NCI-H2171 (cell line): ENCODE results near the gene APBA2.
A peak's percentile ranks its signal among the peaks of the same experiment; 100 is the strongest.

Experiments
- DNase-seq: peaks from one replicate; lab custom pipeline; 2025; lab: John Stamatoyannopoulos, UW

APBA2 gene

DNA sequence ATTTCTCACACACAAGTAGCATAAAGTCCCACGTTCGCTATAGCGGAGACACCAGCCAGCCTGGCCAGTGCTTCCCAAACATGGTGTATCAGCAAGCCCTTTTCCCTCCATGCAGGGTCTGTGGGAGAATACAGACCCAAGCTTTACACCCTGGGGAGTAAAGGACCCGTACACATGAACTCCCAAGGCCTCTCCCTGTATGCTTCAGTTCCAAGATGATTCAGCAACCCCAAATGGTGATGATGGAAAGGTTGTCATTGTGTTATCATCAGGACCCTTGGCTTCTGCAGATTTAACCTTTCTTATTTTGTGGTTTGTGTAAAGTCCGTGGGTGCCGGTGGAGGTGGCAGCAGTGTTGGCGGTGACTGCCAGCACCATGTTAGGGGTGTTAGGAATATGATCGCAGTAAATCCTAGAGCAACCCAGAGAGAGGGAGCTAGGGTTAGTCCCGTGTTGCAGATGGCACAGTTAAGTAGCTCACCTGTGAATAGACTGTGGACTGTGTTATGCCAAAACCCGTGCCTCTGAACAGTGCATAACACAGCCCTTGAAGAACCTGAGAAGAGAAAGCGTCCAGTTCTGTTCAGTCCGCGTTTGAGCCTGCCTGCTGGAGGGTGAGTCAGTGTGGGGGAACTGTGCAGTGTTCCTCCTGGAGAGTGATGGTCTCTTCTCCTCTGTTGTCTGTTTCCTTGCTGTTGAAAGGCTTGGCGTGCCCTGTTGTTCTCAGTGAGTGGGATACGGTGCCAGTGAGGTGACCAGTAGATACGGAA, 174.3 kb downstream of the APBA2 start:
- DNase-seq: no peak

DNA sequence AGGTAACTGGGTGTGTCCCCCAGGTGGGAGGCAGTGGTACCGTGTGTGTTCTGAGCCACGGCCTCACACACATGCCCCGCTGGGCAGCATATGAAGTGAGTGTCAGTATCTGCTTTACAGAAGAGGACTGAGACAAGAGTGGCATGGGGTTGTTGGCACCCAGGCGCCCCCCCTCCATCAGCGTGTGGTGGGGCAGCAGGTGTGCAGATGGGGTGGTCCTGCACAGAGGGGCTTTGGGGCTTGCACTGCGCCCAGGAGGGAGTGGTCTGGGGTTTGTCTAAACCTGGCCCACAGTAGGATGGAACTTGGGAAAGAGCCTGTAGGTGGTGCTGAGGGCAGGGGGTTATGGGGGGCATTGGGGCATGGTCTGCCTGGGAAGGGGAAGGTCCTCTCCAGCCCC, 176.0 kb downstream of the APBA2 start:
- no peak for DNase-seq

DNA sequence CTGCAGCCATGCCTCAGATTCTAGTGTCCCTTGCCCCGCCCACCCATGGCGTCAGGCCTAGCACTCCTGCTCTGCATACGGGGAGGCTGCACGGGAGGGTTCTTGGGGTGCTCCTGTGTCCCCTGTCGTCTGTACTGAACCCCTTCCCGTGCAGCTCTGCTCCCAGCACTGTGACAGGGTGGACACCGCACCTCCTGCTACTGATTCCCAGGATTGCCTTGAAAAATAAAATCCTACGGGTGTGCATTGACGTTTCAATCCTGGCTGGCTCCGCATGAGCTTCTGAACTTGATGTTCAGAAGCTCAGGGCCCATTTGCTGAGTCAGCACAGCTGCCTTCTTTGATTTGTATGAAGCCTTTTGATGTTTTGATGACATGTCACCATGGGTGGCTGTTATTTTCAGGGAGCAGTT, 176.4 kb downstream of the APBA2 start:
- DNase-seq: no peak

DNA sequence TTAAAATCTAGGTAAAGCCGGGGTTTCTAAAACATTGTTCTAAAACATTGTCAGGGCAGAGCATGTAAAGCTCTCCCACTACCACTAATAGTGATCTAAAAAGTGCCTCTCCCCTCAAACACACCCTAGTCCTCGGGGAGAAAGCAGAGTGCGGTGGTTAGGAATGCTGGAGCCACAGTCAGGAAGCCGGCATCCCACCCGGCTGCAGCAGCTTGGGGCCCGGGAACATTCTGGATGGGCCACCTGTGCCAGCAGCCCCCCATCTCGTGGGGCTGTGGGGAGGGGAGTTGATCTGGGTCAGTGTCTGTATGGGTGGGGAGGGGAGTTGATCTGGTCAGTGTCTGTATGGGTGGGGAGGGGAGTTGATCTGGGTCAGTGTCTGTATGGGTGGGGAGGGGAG, 176.9 kb downstream of the APBA2 start:
- DNase-seq: no peak

DNA sequence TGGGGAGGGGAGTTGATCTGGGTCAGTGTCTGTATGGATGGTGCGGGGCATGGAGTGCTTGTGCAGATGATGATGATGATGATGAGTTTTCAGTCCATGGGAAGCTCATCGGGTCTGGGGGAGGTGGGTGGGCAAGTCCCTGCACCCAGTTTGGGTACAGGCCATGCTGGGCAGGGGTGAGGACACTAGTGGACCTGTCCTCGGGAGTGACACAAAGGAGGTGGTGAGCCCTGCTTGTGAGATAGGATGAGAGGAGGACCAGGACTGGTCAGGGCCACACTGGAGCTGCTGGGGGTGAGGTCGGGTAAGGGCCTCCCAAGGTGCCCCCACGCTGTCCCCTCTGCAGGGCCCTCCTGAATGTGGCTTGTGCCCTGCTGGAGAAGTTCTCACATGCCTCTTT, 177.9 kb downstream of the APBA2 start:
- DNase-seq: no peak

DNA sequence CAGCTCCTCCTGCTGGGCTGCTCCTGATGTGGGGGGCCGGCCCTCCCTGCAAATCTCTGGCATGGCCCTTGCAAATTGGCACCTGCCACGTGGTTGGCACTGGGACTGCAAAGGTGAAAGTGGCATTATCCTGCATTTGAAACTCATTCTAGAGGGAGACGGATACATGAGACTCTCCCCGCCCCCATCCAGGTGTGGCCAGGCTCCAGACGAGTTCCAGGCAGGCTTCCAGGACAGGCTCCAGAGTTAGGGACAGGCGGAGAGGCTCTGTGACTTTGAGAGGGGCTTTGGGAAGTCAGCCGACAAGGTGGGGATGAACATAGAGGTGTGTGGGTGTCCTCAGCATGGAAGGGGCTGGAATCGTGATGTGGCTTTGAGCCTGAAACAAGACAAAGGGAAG, 178.5 kb downstream of the APBA2 start:
- DNase-seq: peak; percentile 3

- DNase-seq: no peak
Measured at GRCh38 chr15:29064731-29065130, 179.0 kb downstream of the APBA2 start.

GRCh38 chr15:29065571-29065970, 179.8 kb downstream of the APBA2 start:
- DNase-seq: no peak

DNA sequence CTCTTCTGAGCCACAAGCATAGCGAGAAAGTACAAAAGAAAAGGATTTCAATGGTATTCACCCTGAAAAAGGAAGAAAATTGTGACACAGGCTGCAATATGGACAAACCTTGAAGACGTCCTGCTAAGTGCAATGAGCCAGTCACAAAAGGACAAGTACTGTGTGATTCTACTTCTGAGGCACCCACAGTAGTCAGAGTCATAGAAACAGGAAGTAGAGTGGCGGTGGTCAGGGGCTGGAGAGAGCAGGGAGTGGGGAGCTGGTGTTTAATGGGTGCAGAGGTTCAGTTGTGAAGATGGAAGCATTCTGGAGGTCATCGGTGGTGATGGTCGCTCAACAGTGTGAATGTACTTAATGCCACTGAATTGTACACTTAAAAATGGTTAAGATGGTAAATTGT, 180.5 kb downstream of the APBA2 start:
- DNase-seq: no peak

DNA sequence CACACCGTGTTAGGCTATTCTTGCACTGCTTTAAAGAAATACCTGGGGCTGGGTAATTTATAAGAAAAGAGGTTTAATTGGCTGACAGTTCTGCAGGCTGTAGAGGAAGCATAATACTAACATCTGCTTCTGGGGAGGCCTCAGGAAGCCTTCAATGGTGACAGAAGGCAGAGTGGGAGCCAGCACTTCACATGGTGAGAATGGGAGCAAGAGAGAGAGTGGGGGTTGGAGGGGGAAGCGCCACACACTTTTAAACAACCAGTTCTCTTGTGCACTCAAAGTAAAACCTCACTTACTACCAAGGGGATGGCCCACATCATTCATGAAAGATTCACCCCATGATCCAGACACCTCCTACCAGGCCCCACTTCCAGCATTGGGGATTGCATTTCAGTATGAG, 181.1 kb downstream of the APBA2 start:
- DNase-seq: no peak

GRCh38 chr15:29067949-29068348, 182.2 kb downstream of the APBA2 start:
- no peak for DNase-seq

GRCh38 chr15:29070471-29071231, 184.9 kb downstream of the APBA2 start:
- DNase-seq: no peak

DNA sequence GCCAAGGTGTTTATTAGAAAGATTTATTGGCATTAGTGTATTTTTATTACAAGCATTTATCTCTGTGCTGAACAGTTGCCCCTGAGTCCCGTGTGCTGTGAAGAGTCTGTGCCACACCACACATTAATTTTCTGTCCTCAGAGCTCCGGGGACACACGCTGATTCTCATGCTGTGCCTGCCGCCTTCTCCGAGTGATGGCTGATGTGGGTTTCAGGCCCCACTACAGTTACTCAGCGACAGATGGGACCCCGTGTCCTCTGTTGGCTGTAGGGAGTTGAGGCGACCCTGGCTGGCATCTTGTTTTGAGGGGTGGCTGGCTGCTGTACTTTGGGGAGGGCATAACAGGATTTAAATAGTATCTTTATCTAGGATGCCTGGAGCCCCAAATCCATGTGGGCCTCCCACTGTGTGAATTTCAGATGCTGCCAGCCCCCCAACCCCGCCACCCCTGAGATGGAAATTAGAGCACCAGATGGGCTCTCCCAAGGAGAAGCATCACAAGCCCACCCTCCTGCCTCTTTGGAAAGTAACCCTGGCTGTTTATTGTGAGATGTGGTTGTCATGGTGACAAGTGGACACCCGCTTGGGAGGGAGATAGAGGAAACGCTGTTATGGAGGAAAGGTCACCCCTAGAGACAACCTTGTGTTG, 185.6 kb downstream of the APBA2 start:
- peak; percentile 45 for DNase-seq

DNA sequence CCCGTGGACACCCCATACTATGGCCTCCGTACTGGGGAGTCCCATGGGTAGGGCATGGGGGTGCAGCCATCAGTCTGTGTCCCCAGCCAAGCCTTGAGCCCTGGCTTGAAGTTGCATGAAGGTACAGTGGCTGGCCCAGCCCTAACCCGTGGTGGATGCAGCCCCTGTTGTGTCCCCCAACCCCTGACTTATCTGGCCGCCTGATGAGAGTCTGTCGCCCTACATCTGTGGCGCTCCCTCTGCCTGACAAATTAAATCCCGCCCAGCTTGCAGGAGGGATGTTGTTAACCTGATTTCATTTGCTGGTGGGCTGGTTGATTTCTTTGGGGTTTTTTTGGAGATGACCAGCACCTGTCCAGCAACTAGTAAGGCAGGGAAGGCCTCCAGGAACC, 186.1 kb downstream of the APBA2 start:
- DNase-seq: no peak

DNA sequence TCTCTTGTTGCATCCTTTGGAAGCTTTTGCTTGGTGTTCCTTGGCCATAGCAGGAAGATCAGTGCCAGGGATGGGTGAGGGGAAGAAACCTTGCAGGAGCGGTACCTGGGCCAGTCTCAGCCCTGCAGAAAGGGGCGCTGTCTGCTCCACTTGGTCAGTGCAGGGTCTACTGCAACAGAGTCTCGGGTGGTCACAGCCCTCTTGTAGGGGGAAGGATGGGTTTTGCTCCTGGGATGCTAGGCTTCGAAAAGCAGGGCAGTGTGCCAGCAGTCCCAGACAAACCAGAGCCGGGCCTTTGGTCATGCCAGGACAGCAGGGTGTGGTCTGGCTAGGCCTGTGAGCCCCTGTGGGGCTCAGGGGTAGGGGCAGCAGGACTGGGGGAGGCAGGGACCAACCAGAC, 186.7 kb downstream of the APBA2 start:
- DNase-seq: no peak

GRCh38 chr15:29074045-29074444, 188.3 kb downstream of the APBA2 start:
- no peak for DNase-seq

DNA sequence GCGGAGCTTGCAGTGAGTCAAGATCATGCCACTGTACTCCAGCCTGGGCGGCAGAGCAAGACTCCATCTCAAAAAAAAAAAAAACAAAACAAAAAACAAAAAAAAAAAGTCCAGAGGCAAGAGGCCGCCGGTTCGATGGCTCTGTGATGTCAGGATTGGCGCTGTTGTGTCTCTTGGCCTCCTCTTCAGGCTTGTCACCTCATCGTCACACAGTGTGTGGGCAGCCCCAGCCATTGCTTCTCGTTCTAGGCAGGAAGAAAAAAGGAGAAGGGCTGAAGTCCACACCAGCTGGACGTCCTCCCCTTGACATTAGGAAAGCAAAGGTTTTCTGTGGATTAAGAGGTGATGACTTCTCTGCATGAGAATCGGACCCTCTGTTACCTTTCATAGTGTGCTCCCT, 192.8 kb downstream of the APBA2 start:
- DNase-seq: no peak

- no peak for DNase-seq
Measured at GRCh38 chr15:29079479-29079878, 193.7 kb downstream of the APBA2 start.

GRCh38 chr15:29081781-29082180, 196.0 kb downstream of the APBA2 start:
- DNase-seq: no peak

- no peak for DNase-seq
Measured at GRCh38 chr15:29083161-29083560, 197.4 kb downstream of the APBA2 start.

DNA sequence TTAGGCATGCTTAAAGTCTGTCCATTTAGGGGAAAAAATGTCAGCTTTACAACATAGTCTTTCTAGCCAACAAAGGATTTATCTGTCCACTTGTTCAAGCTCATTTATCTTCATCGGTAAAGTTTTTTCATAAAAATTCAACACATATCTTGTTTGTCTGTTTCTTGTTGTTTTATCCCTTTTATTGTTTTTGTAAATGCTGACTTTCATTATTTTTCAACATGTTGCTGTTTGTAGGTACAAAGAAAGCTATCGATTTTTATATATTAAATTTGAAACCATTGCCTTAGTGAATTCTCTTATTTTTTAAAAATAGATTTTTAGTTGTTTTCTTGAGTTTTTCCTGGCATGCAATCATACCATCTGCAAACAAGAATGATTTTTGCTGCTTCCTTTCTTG, 198.1 kb downstream of the APBA2 start:
- no peak for DNase-seq

DNA sequence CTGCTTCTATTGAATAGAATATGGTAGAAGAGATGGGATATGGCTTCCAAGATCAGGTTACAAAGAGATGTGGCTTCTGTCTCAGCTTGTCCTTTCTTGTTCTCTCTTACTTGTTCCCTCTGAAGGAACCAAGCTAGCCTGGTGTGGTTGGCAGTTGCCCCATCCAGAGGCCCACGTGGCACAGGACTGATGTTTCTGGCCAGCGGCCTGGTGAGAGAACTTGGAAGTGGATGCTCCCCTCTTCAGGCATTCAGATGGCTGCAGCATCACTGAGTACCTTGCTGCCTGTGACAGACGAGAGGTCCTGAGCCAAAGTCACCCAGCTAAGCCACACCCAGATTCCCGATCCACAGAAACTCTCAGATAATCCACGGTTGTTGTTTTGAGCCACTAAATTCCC, 200.2 kb downstream of the APBA2 start:
- no peak for DNase-seq

GRCh38 chr15:29086891-29087290, 201.1 kb downstream of the APBA2 start:
- no peak for DNase-seq
